PC-3 (cell line): ENCODE results near the gene TRIM38. TPM values are rescaled to one million over a fixed set of nuclear protein-coding genes. Genes with fewer than 3 reads are reported as not detected.

Source experiments
- ATAC-seq: fragments of 200-7000 bp; cut with Tn5 transposase; 2 replicates; pipeline ENCODE4 v1.9.1; 2020; ENCODE audit warnings: mild to moderate bottlenecking, moderate library complexity
- BruUV-seq: library from RNA; stranded (reverse); fragments of 400-500 nt; replicated peaks from 2 replicates; lab custom pipeline; 2021; lab: Mats Ljungman, UMichigan
- CTCF ChIA-PET: fragments of 300-600 bp; sonication (Branson Sonifier 250); formaldehyde crosslinking; loops from one replicate; lab custom pipeline; 2022; ENCODE audit warnings: antibody characterized with exemption; lab: Charles Lee
- POLR2A ChIA-PET: fragments of 300-600 bp; sonication (Branson Sonifier 250); formaldehyde crosslinking; loops from one replicate; lab custom pipeline; 2022; ENCODE audit warnings: antibody characterized with exemption; ENCODE audit not compliant: unreplicated experiment; lab: Charles Lee
- DNase-seq: peaks from one replicate; pipeline ENCODE4 v3.0.0-alpha.2; 2015
- H2AFZ ChIP-seq: fragments of 300-600 bp; sonication (generic); 2 replicates; pipeline ENCODE4 v1.6.0; 2016; ENCODE audit warnings: antibody characterized with exemption, low read length
- H3F3A ChIP-seq: fragments of 300-600 bp; sonication (generic); one replicate; pipeline ENCODE4 v1.6.0; 2017; ENCODE audit warnings: antibody characterized with exemption, low read length, control low read depth, mild to moderate bottlenecking; ENCODE audit not compliant: unreplicated experiment
- H3K27ac ChIP-seq: fragments of 300-600 bp; sonication (generic); 2 replicates; pipeline ENCODE4 v1.5.1; 2016; ENCODE audit warnings: mild to moderate bottlenecking, low read length
- H3K27me3 ChIP-seq: fragments of 300-600 bp; sonication (generic); 2 replicates; pipeline ENCODE4 v1.6.1; 2016; ENCODE audit warnings: low read length, mixed read lengths
- H3K36me3 ChIP-seq: fragments of 300-600 bp; sonication (generic); 2 replicates; pipeline ENCODE4 v1.6.1; 2016; ENCODE audit warnings: low read depth, mixed run types, low read length, mixed read lengths
- H3K4me1 ChIP-seq: fragments of 300-600 bp; sonication (generic); 2 replicates; pipeline ENCODE4 v1.5.1; 2016; ENCODE audit warnings: low read length; ENCODE audit not compliant: insufficient read depth
- H3K4me2 ChIP-seq: fragments of 300-600 bp; sonication (generic); 2 replicates; pipeline ENCODE4 v1.6.0; 2016; ENCODE audit warnings: low read length
- H3K4me3 ChIP-seq: fragments of 300-600 bp; sonication (generic); 2 replicates; pipeline ENCODE4 v1.5.1; 2016; ENCODE audit warnings: mild to moderate bottlenecking, low read length, mixed read lengths
- H3K79me2 ChIP-seq: fragments of 300-600 bp; sonication (generic); 2 replicates; pipeline ENCODE4 v1.6.1; 2017; ENCODE audit warnings: low read length, mixed read lengths
- H3K9ac ChIP-seq: fragments of 300-600 bp; sonication (generic); 2 replicates; pipeline ENCODE4 v1.6.0; 2016; ENCODE audit warnings: mild to moderate bottlenecking, low read length
- H3K9me2 ChIP-seq: fragments of 300-600 bp; sonication (generic); replicated peaks from 2 replicates; pipeline ENCODE4 v1.6.1; 2016; ENCODE audit warnings: mixed run types, low read length, mixed read lengths
- H3K9me3 ChIP-seq: fragments of 300-600 bp; sonication (generic); 2 replicates; pipeline ENCODE4 v1.6.1; 2016; ENCODE audit warnings: low read length, mixed read lengths
- H4K20me1 ChIP-seq: fragments of 300-600 bp; sonication (generic); 2 replicates; pipeline ENCODE4 v1.6.1; 2016; ENCODE audit warnings: low read length, mixed read lengths
- EZH2 ChIP-seq: fragments of 300-600 bp; sonication (generic); IDR thresholded peaks from one replicate; pipeline ENCODE4 v1.6.1; 2017; ENCODE audit warnings: antibody characterized with exemption, mild to moderate bottlenecking, low read length; ENCODE audit not compliant: unreplicated experiment
- EZH2phosphoT487 ChIP-seq: fragments of 300-600 bp; sonication (generic); IDR thresholded peaks from 2 replicates; pipeline ENCODE4 v1.6.1; 2018; ENCODE audit warnings: mild to moderate bottlenecking, antibody characterized with exemption, low read length, borderline replicate concordance
- intact Hi-C: fragments of 100-400 bp; cut with micrococcal nuclease; formaldehyde crosslinking; loops from 2 replicates; pipeline ENCODE4 v1.9.0; 2023
- total RNA-seq: library from RNA; depleted of rRNA; stranded (reverse); fragments of >200 nt; gene quantifications from 2 replicates; pipeline ENCODE4 v1.2.3, GENCODE V29; 2014
- TF ChIP-seq, protein P1 (sequence below): fragments of 300-600 bp; sonication (generic); conservative IDR thresholded peaks from 2 replicates; pipeline ENCODE4 v1.5.1; 2017; ENCODE audit warnings: antibody characterized with exemption, low read depth, mild to moderate bottlenecking, low read length

TRIM38 gene
- total RNA-seq, 1 experiment from 2014 or later: 5.6 TPM

DNA sequence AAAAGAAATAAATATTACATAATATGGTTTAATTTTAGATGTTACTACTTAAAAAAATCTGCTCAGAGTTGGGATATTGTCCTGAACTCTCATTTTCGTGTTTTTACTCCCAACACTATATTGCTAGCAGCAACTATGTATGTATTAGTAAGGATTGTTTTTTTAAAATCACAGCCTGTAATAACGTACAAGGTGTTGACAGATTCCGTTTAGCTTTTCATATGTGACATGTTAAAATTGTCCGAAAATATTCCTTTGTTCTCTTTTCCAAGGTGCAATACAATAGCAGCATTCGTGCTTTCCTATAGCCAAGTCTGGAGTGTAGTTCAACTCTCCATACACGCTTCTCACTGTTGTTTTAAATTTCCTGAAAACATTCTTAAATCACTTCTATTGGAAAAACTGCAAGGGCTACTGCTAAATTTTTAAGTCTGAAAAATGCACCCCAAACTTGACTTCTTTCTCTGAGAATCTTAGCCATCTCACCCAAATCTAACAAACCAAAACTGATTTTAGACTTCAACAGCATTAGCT, 65.7 kb downstream of the TRIM38 start:
- POLR2A ChIA-PET: interaction anchor here (0.7 to 1.2 kb wide), 2 partner anchors 15 to 96 kb away, joined by 3 to 5 read pairs; a partner anchor contains a TSS
- H3K4me2 ChIP-seq: peak overlapping the region; percentile 94

DNA sequence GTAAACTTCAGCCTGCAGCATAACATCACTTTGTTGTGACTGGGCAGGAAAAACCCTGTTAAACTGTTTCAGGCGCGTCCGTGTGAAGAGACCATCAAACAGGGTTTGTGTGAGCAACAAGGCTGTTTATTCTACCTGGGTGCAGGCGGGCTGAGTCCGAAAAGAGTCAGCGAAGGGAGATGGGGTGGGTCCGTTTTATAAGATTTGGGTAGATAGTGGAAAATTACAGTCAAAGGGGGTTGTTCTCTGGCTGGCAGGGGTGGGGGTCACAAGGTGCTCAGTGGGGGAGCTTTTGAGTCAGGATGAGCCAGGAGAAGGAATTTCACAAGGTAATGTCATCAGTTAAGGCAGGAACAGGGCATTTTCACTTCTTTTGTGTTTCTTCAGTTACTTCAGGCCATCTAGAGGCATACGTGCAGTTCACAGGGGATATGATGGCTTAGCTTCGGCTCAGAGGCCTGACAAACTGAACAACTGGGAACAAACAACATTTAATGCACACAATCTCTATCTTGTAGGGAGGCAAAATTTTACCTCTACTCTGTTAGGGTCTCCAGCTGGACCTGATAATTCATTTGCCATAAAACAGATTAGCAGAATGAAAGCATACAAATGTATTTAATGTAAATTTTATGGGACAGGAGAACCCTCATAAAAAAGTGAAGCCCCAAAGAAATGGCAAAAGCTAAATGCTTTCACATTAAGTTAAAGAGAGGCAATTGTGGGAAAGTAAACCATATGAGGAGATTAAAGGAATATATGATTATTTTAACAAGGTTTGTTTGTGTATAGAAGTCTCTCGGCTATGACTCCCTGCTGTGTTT, 66.4 kb downstream of the TRIM38 start:
- peak overlapping the region; percentile 56 for H3K27ac ChIP-seq
- POLR2A ChIA-PET: interaction anchor here (0.5 to 1.2 kb wide), 6 partner anchors 14 to 1502 kb away, joined by 3 to 6 read pairs (median 4); a partner anchor contains a TSS
- CTCF ChIA-PET: no interaction called here
- TF ChIP-seq EZH2: no peak
- H3K4me3 ChIP-seq: peak overlapping the region; percentile 83; the same call in 1 of the 2 replicates
- H3K27me3 ChIP-seq: no peaks in the 10 kb centered on the region
- H3K9ac ChIP-seq: peak overlapping the region; percentile 82
- H3K4me2 ChIP-seq: peak overlapping the region; percentile 94
- peak overlapping the region; percentile 12; the same call in 1 of the 2 replicates for H2AFZ ChIP-seq
- H3K4me1 ChIP-seq: peaks cover 54% of the 10 kb centered on the region
- ATAC-seq (no peak), DNase-seq (peak; percentile 46)
- BruUV-seq: no TSS peak
- no peaks in the 10 kb centered on the region for H3K36me3 ChIP-seq
- H3K79me2 ChIP-seq: no peaks in the 10 kb centered on the region; the same call in 1 of the 2 replicates
- peaks cover 15% of the 10 kb centered on the region for H3F3A ChIP-seq
- intact Hi-C loops: loop anchor here (5.0 kb wide), 1 partner anchor 168 kb away; a partner anchor contains a TSS
- no peaks in the 10 kb centered on the region for H3K9me2 ChIP-seq
- H3K9me3 ChIP-seq: no peaks in the 10 kb centered on the region
- peaks cover 3% of the 10 kb centered on the region; the same call in 1 of the 2 replicates for H4K20me1 ChIP-seq

More for the DNA sequence above, 65.7 kb downstream of the TRIM38 start:
- peaks cover 15% of the 10 kb centered on the region for H3F3A ChIP-seq
- H2AFZ ChIP-seq: peak overlapping the region; percentile 12; the same call in 1 of the 2 replicates
- H3K27ac ChIP-seq: peak overlapping the region; percentile 56
- CTCF ChIA-PET: interaction anchor here (0.5 kb wide), 1 partner anchor 32 kb away, joined by 4 read pairs; no protein-coding TSS in a partner anchor
- H3K79me2 ChIP-seq: no peaks in the 10 kb centered on the region; the same call in 1 of the 2 replicates
- H3K9ac ChIP-seq: peak overlapping the region; percentile 53; the same call in 1 of the 2 replicates
- DNase-seq: no peak
- H3K4me3 ChIP-seq: peak overlapping the region; percentile 1; the same call in 1 of the 2 replicates
- peaks cover 51% of the 10 kb centered on the region for H3K4me1 ChIP-seq
- no peak for ATAC-seq
- no TSS peak for BruUV-seq
- H3K27me3 ChIP-seq: no peaks in the 10 kb centered on the region
- no peaks in the 10 kb centered on the region for H3K9me3 ChIP-seq
- no peaks in the 10 kb centered on the region for H3K36me3 ChIP-seq
- H4K20me1 ChIP-seq: peaks cover 3% of the 10 kb centered on the region; the same call in 1 of the 2 replicates
- TF ChIP-seq EZH2phosphoT487 (no peak), EZH2 (no peak)
- TF ChIP-seq, protein P1, sequence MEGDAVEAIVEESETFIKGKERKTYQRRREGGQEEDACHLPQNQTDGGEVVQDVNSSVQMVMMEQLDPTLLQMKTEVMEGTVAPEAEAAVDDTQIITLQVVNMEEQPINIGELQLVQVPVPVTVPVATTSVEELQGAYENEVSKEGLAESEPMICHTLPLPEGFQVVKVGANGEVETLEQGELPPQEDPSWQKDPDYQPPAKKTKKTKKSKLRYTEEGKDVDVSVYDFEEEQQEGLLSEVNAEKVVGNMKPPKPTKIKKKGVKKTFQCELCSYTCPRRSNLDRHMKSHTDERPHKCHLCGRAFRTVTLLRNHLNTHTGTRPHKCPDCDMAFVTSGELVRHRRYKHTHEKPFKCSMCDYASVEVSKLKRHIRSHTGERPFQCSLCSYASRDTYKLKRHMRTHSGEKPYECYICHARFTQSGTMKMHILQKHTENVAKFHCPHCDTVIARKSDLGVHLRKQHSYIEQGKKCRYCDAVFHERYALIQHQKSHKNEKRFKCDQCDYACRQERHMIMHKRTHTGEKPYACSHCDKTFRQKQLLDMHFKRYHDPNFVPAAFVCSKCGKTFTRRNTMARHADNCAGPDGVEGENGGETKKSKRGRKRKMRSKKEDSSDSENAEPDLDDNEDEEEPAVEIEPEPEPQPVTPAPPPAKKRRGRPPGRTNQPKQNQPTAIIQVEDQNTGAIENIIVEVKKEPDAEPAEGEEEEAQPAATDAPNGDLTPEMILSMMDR: no peak
- intact Hi-C loops: loop anchor here (5.0 kb wide), 1 partner anchor 169 kb away; a partner anchor contains a TSS
- no peaks in the 10 kb centered on the region for H3K9me2 ChIP-seq

DNA sequence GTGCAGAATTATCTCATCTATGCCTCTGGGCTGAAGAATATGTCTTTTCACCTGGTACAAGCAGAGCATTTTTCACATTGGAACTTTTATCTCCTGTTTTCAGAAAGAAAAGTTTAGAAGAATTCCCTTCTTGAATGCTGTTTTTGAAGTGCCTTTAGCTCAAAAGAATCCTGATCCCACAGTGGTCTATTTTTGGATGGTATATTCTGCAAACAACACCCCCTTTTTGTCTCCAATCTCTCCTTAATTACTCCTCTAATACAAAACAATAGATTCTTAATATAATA, 66.9 kb downstream of the TRIM38 start:
- peak overlapping the region; percentile 83; the same call in 1 of the 2 replicates for H3K4me3 ChIP-seq
- DNase-seq (no peak), ATAC-seq (no peak)
- intact Hi-C loops: loop anchor here (5.0 kb wide), 1 partner anchor 168 kb away; a partner anchor contains a TSS
- H3K9me3 ChIP-seq: no peaks in the 10 kb centered on the region
- ChIA-PET CTCF (no interaction called here), POLR2A (interaction anchor here (0.5 to 3.9 kb wide), 4 partner anchors 9 to 1502 kb away, joined by 4 to 54 read pairs (median 6); a partner anchor contains a TSS)
- peaks cover 56% of the 10 kb centered on the region for H3K4me1 ChIP-seq
- peaks cover 3% of the 10 kb centered on the region; the same call in 1 of the 2 replicates for H4K20me1 ChIP-seq
- H3K9ac ChIP-seq: peak overlapping the region; percentile 82
- H3K27me3 ChIP-seq: no peaks in the 10 kb centered on the region
- no peak overlapping the region for H2AFZ ChIP-seq
- peaks cover 15% of the 10 kb centered on the region for H3F3A ChIP-seq
- TF ChIP-seq EZH2phosphoT487 (no peak), EZH2 (no peak)
- TF ChIP-seq, protein P1: no peak
- H3K27ac ChIP-seq: peak overlapping the region; percentile 56
- H3K4me2 ChIP-seq: peak overlapping the region; percentile 94
- no peaks in the 10 kb centered on the region for H3K36me3 ChIP-seq
- H3K9me2 ChIP-seq: no peaks in the 10 kb centered on the region
- BruUV-seq: no TSS peak
- H3K79me2 ChIP-seq: no peaks in the 10 kb centered on the region; the same call in 1 of the 2 replicates
